NCI-H2196 treated with DMSO at 0.1 percent for 48 hours (cell line): ENCODE data around the gene COLEC12.

ENCODE experiments used
- DNase-seq: peaks from one replicate; lab custom pipeline; 2025; ENCODE audit not compliant: unreplicated experiment; lab: John Stamatoyannopoulos, UW

Gene COLEC12

GRCh38 chr18:500632-501405, at the start of gene COLEC12:
Gene COLEC12, minus strand, starts transcription at chr18:500701. Its CDS starts 187 bp downstream, at chr18:500514.
- DNase-seq: no peak

GRCh38 chr18:549967-550366, 49.5 kb upstream of the COLEC12 start:
- no peak for DNase-seq

GRCh38 chr18:543447-544078, 43.1 kb upstream of the COLEC12 start:
- DNase-seq: no peak

GRCh38 chr18:533995-534601, 33.6 kb upstream of the COLEC12 start:
- no peak for DNase-seq

- no peak for DNase-seq
Observed at GRCh38 chr18:532632-533031, 32.1 kb upstream of the COLEC12 start.

GRCh38 chr18:532018-532417, 31.5 kb upstream of the COLEC12 start:
- DNase-seq: no peak

- no peak for DNase-seq
Observed at GRCh38 chr18:527146-527545, 26.6 kb upstream of the COLEC12 start.

- no peak for DNase-seq
Observed at GRCh38 chr18:526681-527080, 26.2 kb upstream of the COLEC12 start.

- DNase-seq: no peak
Observed at GRCh38 chr18:525036-525797, 24.7 kb upstream of the COLEC12 start.

- no peak for DNase-seq
Observed at GRCh38 chr18:524466-524865, 24.0 kb upstream of the COLEC12 start.

GRCh38 chr18:523561-523960, 23.1 kb upstream of the COLEC12 start:
- DNase-seq: no peak

- DNase-seq: no peak
Observed at GRCh38 chr18:519019-519879, 18.7 kb upstream of the COLEC12 start.

- DNase-seq: no peak
Observed at GRCh38 chr18:518081-518480, 17.6 kb upstream of the COLEC12 start.

- DNase-seq: no peak
Observed at GRCh38 chr18:515838-516237, 15.3 kb upstream of the COLEC12 start.

- DNase-seq: no peak
Observed at GRCh38 chr18:515156-515815, 14.8 kb upstream of the COLEC12 start.

GRCh38 chr18:513826-514530, 13.5 kb upstream of the COLEC12 start:
- DNase-seq: no peak

- no peak for DNase-seq
Observed at GRCh38 chr18:512957-513356, 12.5 kb upstream of the COLEC12 start.

GRCh38 chr18:508835-509234, 8.3 kb upstream of the COLEC12 start:
- no peak for DNase-seq

- DNase-seq: no peak
Observed at GRCh38 chr18:507636-508035, 7.1 kb upstream of the COLEC12 start.
